A172 (cell line): Measurements from ENCODE around the gene KRTAP1-3. TPM values are rescaled to one million over a fixed set of nuclear protein-coding genes. Genes with fewer than 3 reads are reported as not detected.
A peak's percentile ranks its signal among the peaks of the same experiment; 100 is the strongest.
"Not testable (repeated sequence)": the region's sequence is repeated elsewhere in the genome, so short reads cannot be mapped to it uniquely, and the experiment has no call there.

Experiments used
- DNase-seq: peaks from one replicate; pipeline ENCODE4 v3.0.0-alpha.2; 2015; ENCODE audit warnings: low spot score
- total RNA-seq: library from RNA; depleted of rRNA; stranded (reverse); fragments of >200 nt; shearing (Covaris generic); gene quantifications from 2 replicates; pipeline ENCODE4 v1.2.3, GENCODE V29; 2014

Gene KRTAP1-3
- total RNA-seq, 1 experiment from 2014 or later, result not detected

DNA sequence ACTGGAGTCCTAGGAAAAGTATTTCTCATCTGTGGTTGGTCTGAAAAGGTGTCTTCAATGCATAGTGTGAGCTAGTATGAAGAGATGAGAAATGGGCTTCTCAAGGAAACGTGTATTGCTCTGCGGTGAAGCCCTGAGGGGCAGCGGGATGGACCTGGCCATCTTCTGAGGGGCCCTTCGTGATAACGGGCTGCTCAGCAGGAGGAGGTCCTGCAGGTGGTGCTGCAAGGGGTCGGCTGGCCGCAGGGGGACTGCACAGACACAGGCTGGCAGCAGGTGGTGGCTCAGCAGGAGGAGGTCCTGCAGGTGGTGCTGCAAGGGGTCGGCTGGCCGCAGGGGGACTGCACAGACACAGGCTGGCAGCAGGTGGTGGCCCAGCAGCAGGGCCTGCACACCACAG is 19.9 kb upstream of the KRTAP1-3 start:
- not testable (repeated sequence) for DNase-seq

DNA sequence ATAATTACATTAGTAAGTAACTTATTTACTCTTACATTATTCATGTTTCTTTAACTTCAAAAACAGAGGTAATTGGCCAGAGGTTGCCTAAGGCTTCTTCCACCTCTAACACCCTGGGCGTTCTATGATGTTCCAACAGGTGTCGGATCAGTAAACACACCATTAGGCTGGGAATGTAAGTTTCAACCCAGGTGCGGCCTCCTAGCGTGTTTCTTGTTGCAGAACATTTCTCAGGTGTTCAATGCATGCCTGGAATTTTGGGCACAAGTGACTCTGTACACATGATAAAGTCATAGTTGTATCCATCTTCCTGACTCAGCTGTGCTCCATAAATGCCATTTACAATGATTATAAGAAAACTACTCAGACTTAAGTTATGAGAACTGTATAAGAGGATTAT is 19.4 kb upstream of the KRTAP1-3 start:
- DNase-seq, result no peak

DNA sequence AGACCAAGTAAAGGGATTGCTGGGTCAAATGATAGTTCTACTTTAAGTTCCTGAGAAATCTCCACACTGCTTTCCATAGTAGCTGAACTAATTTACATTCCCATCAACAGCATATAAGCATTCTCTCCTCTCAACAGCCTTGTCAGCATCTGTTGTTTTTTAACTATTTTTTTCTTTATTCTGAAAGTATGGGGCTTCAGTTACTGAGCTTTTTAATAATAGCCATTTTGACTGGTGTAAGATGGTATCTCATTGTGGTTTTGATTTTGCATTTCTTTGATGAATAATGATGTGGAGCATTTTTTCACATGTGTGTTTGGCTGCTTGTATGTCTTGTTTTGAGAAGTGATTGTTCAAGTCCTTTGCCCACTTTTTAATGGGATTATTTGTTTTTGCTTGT is 17.9 kb upstream of the KRTAP1-3 start:
- DNase-seq, result no peak

DNA sequence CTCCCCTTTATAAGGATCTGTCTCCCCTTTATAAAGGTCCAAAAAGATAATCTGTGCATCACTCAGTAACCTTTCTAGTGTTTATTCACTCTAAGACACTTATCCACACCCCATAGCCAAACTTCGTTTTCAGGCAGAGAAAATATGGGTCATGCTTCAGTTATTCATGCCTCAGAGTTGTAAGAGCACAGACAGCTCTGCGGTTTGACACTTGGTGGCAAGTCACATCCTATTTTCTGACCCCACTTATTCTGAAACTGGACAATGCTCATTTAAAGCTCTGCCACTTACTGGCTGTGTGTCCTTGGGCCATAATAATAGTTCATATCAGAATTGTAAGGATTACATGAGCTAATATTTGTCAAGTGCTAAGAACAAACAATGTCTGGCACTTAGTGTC is 14.4 kb upstream of the KRTAP1-3 start:
- DNase-seq, result peak; percentile 86

DNA sequence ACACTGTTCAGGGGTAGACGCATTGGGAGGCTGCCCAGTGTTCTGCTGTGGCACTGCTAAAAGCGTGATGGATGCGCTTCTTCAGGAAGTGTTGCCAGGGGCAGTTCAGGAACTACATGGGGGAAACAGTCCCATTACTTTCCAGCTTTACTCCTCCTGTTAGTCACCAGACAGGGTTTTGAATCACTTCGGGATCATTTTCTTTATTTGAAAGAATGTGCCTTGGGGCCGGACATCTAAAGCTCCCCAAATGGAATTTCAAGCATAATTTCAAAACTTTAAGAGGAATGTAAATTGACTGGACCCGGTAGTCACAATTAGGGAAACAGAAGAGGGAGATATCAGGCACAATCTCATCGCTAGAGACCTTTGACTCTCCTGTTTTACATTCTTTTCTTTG is 13.8 kb upstream of the KRTAP1-3 start:
- DNase-seq, result peak; percentile 64

DNA sequence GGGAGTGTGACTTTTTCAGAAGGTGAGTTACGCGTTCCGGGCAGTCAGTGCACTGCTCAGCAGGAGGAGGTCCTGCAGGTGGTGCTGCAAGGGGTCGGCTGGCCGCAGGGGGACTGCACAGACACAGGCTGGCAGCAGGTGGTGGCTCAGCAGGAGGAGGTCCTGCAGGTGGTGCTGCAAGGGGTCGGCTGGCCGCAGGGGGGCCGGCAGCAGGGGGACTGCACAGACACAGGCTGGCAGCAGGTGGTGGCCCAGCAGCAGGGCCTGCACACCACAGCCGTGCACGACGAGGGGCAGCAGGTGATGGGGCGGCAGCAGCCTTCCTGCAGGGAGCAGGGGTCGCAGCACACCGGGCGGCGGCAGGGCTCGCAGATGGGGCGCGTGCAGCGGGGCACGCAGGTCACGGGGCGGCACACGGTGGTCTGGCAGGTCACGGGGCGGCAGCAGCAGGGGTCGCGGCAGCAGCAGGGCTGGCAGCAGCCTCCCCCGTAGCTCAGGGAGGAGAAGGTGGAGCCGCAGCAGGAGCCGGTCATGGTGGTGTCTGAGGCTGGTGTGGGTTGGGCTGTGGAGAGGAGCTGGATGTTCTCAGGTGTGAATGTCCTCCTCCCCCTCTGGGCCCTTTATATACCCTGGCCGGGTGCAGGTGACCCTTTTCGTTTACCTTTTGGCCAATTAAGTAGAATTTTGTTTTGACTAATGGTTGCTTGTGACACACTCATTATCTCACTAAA is 12.2 kb upstream of the KRTAP1-3 start, which contains the start of gene KRTAP2-1:
KRTAP2-1 (minus strand) TSS at position 582 of the 731 bp plus-strand sequence; CDS start at position 533, 49 bp downstream.
- DNase-seq, result not testable (repeated sequence)

DNA sequence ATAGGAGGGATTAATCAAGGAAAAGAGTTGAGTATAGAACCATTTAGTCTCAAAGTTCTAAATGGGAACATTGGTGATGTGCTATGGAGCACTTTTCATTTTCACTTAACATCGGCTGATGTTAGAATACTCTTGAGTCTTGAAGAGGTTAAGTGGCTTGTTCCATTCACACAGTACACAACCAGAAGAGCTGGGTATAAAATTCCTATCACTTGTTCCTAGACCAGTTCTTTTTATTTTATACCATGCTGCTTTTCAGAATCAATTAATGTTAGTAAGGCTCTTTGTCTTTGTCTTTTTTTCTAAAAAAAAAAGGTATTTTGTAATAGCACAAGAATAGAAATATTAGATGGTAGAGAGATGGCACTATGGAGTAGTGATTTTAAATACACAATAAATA is 8.3 kb upstream of the KRTAP1-3 start:
- no peak for DNase-seq

DNA sequence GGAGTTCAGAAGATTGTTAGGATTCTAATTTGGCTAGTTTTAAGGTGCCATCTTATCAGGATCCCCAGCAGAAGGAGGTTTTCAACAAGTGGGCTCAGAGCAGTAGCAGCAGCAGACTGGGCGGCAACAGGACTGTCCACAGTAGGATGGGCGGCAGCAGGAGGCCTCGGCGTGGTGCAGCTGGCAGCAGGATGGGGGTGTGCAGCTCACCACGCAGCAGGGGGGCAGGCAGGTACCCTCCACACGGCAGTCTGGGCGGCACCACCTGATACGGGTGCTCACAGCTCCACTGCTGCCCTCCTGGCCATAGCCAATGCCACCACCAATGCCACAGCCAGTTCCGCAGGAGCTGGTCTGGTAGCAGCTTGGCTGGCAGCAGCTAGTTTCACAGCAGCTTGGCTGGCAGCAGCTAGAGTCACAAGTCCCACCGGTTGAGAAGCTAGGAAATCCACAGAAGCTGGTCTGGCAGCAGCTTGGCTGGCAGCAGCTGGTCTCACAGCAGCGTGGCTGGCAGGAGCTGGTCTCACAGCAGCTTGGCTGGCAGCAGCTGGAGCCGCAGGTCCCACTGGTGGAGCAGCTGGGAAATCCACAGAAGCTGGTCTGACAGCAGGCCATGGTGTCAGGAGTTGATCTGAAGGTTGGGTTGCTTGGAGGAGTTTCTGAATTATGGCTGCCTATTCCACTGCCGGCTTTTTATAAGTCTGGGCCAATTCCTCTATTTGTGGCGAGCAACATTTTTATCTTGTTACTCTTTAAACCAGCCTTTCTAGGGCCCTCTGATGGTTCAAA is 6.3 kb upstream of the KRTAP1-3 start, which contains the start of gene KRTAP1-1:
KRTAP1-1 (minus strand) TSS at position 668 of the 789 bp plus-strand sequence; CDS start at position 615, 53 bp downstream.
- DNase-seq, result not testable (repeated sequence)

DNA sequence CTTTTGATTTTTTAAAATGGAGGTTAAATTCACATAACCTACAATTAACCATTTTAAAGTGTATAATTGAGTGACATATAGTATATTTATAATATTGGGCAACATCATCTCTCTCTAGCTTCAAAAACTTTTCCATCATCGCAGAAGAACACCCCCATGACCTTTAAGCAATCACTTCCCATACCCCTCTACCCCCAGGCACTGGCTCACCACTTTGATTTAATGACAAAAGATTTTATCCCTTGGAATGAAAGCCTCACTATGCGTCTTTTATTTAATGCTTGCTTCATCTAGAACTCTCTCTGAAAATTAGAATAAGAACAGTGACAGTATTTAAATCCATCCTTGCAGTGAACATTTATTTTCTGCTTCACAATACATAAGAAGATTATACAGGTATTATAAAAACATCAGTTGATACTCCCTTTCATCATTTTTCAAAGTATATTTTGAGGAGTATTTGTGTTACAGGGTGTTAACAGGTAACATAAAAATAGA is 3.2 kb upstream of the KRTAP1-3 start:
- no peak for DNase-seq

DNA sequence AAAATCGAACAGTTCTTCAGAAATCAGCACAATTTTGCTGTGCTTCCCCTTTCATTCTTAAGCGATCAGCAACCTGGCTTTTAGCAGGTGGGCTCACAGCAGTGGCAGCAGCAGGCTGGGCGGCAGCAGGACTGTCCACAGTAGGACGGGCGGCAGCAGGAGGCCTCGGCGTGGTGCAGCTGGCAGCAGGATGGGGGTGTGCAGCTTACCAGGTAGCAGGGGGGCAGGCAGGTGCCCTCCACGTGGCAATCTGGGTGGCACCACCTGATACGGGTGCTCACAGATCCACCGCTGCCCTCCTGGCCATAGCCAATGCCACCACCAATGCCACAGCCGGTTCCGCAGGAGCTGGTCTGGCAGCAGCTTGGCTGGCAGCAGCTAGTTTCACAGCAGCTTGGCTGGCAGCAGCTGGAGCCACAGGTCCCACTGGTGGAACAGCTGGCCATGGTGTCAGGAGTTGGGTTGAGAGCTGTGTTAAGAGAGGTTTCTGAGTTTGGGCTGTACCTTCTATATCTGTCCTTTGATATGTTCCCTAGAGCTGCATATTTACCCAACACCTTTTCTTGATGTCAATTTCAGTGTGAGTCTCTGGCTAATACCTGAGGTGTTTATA is 4.9 kb downstream of the KRTAP1-3 start, which contains the start of gene KRTAP1-4:
KRTAP1-4 (minus strand) TSS at position 563 of the 613 bp plus-strand sequence; CDS start at position 446, 117 bp downstream.
- no peak for DNase-seq

DNA sequence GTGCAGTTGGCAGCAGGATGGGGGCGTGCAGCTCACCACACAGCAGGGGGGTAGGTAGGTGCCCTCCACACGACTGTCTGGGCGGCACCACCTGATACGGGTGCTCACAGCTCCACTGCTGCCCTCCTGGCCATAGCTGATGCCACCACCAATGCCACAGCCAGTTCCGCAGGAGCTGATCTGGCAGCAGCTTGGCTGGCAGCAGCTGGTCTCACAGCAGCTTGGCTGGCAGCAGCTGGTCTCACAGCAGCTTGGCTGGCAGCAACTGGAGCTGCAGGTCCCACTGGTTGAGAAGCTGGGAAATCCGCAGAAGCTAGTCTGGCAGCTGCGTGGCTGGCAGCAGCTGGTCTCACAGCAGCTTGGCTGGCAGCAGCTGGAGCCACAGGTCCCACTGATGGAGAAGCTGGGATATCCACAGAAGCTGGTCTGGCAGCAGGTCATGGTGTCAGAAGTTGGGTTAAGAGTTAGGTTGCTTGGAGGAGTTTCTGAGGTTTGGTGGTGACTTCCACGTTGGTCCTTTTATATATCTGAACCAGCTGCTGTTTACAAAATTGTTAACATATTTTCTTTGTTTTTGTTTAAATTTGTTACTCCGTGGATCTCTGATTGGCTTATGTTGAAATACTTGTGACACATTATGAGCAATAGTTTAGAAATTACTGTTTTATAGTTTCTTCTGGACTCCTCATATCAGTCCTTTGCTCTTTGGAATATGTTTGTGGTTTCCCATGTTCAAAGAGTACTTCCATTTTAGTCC is 7.8 kb downstream of the KRTAP1-3 start, which contains the start of gene KRTAP1-5:
KRTAP1-5 (minus strand) TSS at position 494 of the 757 bp plus-strand sequence; CDS start at position 441, 53 bp downstream.
- peak; percentile 50 for DNase-seq

DNA sequence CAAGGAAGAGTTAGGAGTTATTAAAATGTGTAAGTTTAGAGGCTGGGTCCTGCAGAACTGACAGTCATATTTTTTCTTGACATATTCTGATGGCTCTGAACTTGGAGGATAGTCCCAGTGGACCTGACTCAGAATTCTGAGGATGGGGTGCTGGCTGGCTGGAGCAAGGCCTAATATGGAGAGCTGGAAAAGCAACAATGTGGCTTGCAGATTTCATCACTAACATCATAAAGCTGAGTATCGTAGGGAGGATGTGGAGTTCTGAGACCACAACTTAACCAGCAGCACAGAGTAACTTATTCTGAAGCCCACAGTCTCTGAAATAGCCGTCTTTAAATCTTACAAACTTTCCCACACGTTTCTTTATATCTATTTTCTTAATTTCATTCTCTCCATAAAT is 10.0 kb downstream of the KRTAP1-3 start:
- DNase-seq, result no peak

DNA sequence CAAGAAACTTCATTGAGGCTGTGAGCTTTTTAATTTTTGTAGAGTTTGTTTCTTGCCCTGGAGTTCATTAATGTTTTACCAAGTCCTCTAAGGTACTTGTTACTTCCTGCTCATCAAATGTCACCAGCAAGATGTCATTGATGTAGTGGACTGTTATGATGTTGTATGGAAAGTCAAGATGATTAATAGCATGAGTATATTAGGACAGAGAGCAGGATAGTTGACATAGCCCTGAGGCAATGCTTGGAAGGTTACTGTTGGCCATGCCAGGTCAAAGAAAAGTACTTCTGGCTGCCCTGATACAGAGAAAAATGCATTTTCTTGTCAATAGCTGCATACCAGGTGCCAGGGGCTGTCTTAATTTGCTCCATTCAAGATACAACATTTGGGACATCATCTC is 14.3 kb downstream of the KRTAP1-3 start:
- DNase-seq, result no peak

DNA sequence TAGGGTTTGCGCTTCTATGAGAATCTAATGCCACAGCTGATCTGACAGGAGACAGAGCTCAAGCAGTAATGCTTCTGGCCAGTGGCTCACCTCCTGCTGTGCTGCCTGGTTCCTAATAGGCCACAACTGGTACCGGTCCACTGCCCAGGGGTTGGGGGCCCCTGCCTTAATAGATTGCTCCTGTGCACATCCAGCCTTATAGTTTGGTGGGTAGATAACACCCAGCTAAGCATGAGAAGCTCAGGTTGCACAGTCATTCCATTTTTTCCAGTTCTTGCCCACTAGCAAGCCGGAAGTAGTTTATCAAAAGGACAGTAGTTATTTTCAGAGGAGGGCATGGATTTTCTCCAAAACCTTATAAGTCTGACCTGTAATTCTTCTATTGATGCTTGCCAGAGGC is 15.3 kb downstream of the KRTAP1-3 start:
- DNase-seq, result no peak

DNA sequence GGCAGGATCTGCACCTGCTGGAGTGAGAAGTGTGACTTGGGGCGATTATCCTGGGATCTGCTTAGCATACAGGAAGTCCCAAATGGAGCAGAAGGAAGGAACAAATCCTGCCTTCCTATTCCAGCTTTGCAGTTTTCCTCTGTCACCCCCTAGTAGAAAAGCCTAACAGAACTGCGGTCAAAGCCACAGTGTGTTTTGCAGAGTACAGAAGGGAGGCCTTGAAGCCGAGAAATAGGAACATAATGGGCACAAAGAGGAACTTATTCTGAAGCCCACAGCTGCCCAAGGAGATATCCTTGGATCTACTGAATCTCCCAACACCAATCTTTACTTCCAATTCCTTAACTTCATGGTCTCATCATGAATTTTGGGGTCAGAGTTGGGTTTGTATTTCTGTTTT is 16.1 kb downstream of the KRTAP1-3 start:
- DNase-seq, result no peak

DNA sequence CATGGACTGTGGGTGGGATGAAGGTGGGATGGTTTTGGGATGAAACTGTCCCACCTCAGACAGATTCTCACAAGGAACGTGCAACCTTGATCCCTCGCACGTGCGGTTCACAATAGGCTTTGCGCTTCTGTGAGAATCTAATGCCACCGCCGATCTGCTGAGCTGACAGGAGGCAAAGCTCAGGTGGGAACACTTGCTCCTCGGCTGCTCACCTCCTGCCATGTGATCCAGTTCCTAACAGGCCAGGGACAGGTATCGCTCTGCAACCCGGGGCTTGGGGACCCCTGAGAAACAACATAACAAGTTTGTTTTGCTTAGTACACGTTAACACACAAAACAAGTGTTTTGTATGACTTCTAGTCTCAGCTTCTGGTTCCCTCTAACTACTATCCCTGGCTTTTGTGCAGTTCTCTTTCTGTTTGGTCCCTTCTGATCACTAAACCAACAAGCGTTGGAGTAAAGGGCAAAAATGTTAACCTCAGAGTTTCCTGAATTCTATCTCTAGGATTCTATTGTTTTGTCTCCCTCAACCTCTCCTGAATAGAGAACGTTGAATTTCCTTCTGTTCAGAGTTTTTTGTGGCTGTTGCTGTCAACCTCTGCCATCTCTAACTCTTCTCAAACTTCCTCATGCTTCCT is 18.0 kb downstream of the KRTAP1-3 start:
- no peak for DNase-seq

DNA sequence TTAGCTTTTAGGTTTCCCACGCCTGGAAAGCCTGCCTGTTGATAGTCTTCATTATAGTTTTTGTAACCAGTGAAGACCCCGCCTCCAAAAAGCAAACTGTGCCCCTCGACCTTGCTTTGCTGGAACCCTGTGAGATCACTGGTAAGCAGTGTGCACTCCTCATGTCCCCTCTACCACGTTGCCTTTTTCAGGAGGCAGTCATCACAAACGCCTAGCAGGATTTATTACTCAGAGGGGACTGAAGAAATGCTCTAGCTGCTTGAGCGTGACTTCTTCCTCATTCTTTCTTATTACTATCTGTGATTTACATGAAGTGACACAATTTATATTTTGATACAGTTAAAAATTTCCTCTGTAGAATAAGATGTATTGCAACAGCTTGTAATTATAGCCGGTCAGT is 19.2 kb downstream of the KRTAP1-3 start:
- no peak for DNase-seq

DNA sequence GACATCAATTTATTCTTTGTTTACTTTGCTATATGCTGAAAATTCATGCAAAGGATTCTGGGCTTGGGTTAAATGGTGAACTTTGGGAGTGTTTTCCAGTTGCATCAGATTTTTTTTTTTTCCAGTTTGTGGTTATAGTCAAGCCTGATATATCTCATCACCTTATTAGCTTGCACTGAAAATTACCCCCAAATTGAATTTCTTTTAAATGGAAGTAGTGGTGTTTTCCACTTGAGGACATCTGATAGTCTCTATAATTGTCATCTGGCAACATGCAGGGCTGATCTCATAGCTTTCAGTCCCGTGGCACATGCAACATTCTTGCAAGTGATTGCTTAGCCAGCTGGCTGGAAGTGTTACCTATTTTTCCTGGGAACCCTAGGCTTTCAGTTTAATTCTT is 21.1 kb downstream of the KRTAP1-3 start:
- peak; percentile 10 for DNase-seq

DNA sequence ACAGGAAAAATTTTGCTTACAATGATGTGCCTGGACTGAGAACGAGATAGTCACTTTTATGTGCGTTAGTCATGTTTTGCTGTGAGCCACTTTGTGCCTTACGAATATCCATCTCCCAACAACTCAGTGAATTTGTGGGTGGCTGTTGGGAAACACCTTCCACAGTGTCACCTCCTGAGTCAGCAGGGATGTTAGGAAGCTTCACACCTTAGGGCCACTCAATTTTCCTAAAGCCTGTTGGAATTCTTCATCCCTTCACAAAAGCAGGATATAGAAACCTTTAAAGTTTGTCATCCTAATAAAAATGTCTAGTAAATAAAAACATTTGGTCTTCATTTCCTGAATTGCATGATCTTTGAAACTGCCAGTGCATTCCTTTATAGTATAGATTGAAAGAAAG is 21.5 kb downstream of the KRTAP1-3 start:
- peak; percentile 47 for DNase-seq

DNA sequence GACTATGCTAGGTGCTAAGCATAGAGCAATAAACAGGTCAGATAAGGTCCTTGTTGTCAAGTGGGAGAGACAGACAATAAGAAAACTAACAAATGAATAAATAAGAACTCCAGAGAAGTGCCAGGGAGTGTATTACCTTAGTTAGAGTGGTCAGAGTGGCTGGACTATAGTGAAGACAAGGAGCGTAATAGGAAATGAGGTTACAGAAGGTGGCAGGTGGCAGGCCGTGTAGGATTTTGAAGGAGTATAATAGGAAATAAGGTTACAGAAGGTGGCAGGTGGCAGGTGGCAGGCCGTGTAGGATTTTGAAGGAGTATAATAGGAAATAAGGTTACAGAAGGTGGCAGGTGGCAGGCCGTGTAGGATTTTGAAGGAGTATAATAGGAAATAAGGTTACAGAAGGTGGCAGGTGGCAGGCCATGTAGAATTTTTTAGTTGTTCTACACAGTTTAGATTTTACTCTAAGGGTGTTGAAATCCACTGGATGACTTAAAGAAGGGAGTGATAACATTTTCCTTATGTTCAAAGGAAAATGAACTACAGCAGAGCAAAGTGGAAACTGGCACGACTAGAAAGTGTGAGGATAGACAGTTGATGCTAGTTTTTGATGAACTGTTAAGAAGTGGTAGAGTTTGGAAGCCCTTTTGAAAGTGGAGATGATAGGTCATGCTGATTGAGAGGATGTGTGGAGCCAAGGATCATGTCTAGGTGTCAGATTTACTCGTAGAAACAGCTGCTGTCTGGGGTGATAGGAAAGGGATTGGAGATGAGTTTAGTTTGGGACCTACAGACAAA is 22.2 kb downstream of the KRTAP1-3 start:
- no peak for DNase-seq
